Loucy (cell line): ENCODE results near the gene ZC3H18.

Experiments used
- H2AFZ ChIP-seq: fragments of 200-600 bp; sonication (generic); 2 replicates; pipeline ENCODE4 v1.6.0; 2016; ENCODE audit warnings: antibody characterized with exemption, mild to moderate bottlenecking, low read length, moderate library complexity
- H3F3A ChIP-seq: fragments of 200-600 bp; 2 replicates; pipeline ENCODE4 v1.6.0; 2016; ENCODE audit warnings: antibody characterized with exemption, low read depth, mild to moderate bottlenecking
- H3K27me3 ChIP-seq: fragments of 200-600 bp; sonication (generic); 2 replicates; pipeline ENCODE4 v1.6.1; 2014; ENCODE audit warnings: low read length, mild to moderate bottlenecking; ENCODE audit not compliant: insufficient read depth, poor library complexity, severe bottlenecking
- H3K36me3 ChIP-seq: fragments of 200-600 bp; sonication (generic); 2 replicates; pipeline ENCODE4 v1.6.1; 2016; ENCODE audit warnings: low read length; ENCODE audit not compliant: insufficient read depth
- H3K4me1 ChIP-seq: fragments of 200-600 bp; sonication (generic); 2 replicates; pipeline ENCODE4 v1.5.1; 2014; ENCODE audit warnings: low read length, mild to moderate bottlenecking; ENCODE audit not compliant: insufficient read depth, poor library complexity, severe bottlenecking
- H3K4me2 ChIP-seq: fragments of 200-600 bp; sonication (generic); 2 replicates; pipeline ENCODE4 v1.6.0; 2014; ENCODE audit warnings: antibody characterized with exemption, low read length, low read depth, mild to moderate bottlenecking; ENCODE audit not compliant: poor library complexity, severe bottlenecking
- H3K4me3 ChIP-seq: fragments of 200-600 bp; sonication (generic); 2 replicates; pipeline ENCODE4 v1.5.1; 2014; ENCODE audit warnings: low read length, mild to moderate bottlenecking, mixed read lengths; ENCODE audit not compliant: poor library complexity, severe bottlenecking
- H3K79me2 ChIP-seq: fragments of 200-600 bp; sonication (generic); 2 replicates; pipeline ENCODE4 v1.6.1; 2014; ENCODE audit warnings: low read length; ENCODE audit not compliant: insufficient read depth
- H3K9ac ChIP-seq: fragments of 200-600 bp; sonication (generic); 2 replicates; pipeline ENCODE4 v1.6.0; 2014; ENCODE audit warnings: mild to moderate bottlenecking, low read depth, low read length, moderate library complexity; ENCODE audit not compliant: poor library complexity, severe bottlenecking
- H3K9me2 ChIP-seq: fragments of 200-600 bp; sonication (generic); replicated peaks from 2 replicates; pipeline ENCODE4 v1.6.1; 2016; ENCODE audit warnings: low read depth, low read length, mixed read lengths
- H3K9me3 ChIP-seq: fragments of 200-600 bp; sonication (generic); 2 replicates; pipeline ENCODE4 v1.6.1; 2014; ENCODE audit warnings: mild to moderate bottlenecking, antibody characterized with exemption, low read length, low read depth; ENCODE audit not compliant: insufficient read depth
- H4K20me1 ChIP-seq: fragments of 200-600 bp; sonication (generic); 2 replicates; pipeline ENCODE4 v1.6.0; 2014; ENCODE audit warnings: antibody characterized with exemption, low read length, mild to moderate bottlenecking; ENCODE audit not compliant: insufficient read depth, poor library complexity, severe bottlenecking
- CTCF ChIP-seq: fragments of 200-600 bp; sonication (generic); conservative IDR thresholded peaks from 2 replicates; pipeline ENCODE4 v1.5.1; 2014; ENCODE audit warnings: mild to moderate bottlenecking, antibody characterized with exemption, low read length
- EZH2phosphoT487 ChIP-seq: fragments of 200-600 bp; IDR thresholded peaks from 2 replicates; pipeline ENCODE4 v1.6.1; 2018; ENCODE audit warnings: antibody characterized with exemption, mild to moderate bottlenecking, moderate library complexity, borderline replicate concordance

The ZC3H18 gene

GRCh38 chr16:88541831-88542616 is 28.2 kb upstream of the ZC3H18 start:
- H3K4me1 ChIP-seq: no peaks in the 10 kb centered on the region

GRCh38 chr16:88543230-88543813 is 26.9 kb upstream of the ZC3H18 start:
- no peaks in the 10 kb centered on the region for H4K20me1 ChIP-seq
- H3K9me2 ChIP-seq: no peaks in the 10 kb centered on the region
- no peaks in the 10 kb centered on the region for H3K9me3 ChIP-seq
- peaks cover 4% of the 10 kb centered on the region for H3K4me1 ChIP-seq
- TF ChIP-seq EZH2phosphoT487 (no peak), CTCF (no peak)
- H3K4me3 ChIP-seq: no peak overlapping the region
- H3K79me2 ChIP-seq: no peaks in the 10 kb centered on the region
- no peak overlapping the region for H3K4me2 ChIP-seq
- H2AFZ ChIP-seq: no peak overlapping the region
- no peaks in the 10 kb centered on the region for H3F3A ChIP-seq
- H3K36me3 ChIP-seq: no peaks in the 10 kb centered on the region
- no peak overlapping the region for H3K9ac ChIP-seq
- H3K27me3 ChIP-seq: no peaks in the 10 kb centered on the region

More at GRCh38 chr16:88541831-88542616, 28.2 kb upstream of the ZC3H18 start:
- Histone ChIP-seq H2AFZ (no peak overlapping the region), H3K27me3 (no peaks in the 10 kb centered on the region), H3K4me3 (no peak overlapping the region), H3K9me3 (no peaks in the 10 kb centered on the region), H3K36me3 (no peaks in the 10 kb centered on the region), H3K79me2 (no peaks in the 10 kb centered on the region), H3K9me2 (no peaks in the 10 kb centered on the region), H4K20me1 (no peaks in the 10 kb centered on the region), H3F3A (no peaks in the 10 kb centered on the region), H3K9ac (no peak overlapping the region), H3K4me2 (no peak overlapping the region)
- TF ChIP-seq EZH2phosphoT487: no peak
- no peak for TF ChIP-seq CTCF

- H3K4me1 ChIP-seq: peaks cover 10% of the 10 kb centered on the region
- no peaks in the 10 kb centered on the region for H3F3A ChIP-seq
- no peaks in the 10 kb centered on the region for H3K9me2 ChIP-seq
- H2AFZ ChIP-seq: no peak overlapping the region
- H3K9me3 ChIP-seq: no peaks in the 10 kb centered on the region
- no peak overlapping the region for H3K9ac ChIP-seq
- H3K4me3 ChIP-seq: no peak overlapping the region
- H3K36me3 ChIP-seq: no peaks in the 10 kb centered on the region
- H3K79me2 ChIP-seq: no peaks in the 10 kb centered on the region
- H3K4me2 ChIP-seq: no peak overlapping the region
- H3K27me3 ChIP-seq: no peaks in the 10 kb centered on the region
- H4K20me1 ChIP-seq: no peaks in the 10 kb centered on the region
- TF ChIP-seq EZH2phosphoT487: no peak
- no peak for TF ChIP-seq CTCF
These were observed 24.4 kb upstream of the ZC3H18 start for GRCh38 chr16:88545781-88546180.
